Stimulated activated naive CD8-positive, alpha-beta T cell treated with anti-CD3 and anti-CD28 coated beads, Interleukin-15, Interleukin-2, amounts not matched to agents 100 ng/mL and 50 ng/mL, for 24 hours (primary cell): Measurements from ENCODE around the gene PCNX4.
"Not testable (repeated sequence)": the region's sequence is repeated elsewhere in the genome, so short reads cannot be mapped to it uniquely, and the experiment has no call there.

Experiments used
- H3K27ac Mint-ChIP-seq: one replicate; pipeline ENCODE4 v1.8.0; 2021; ENCODE audit warnings: mild to moderate bottlenecking, mixed read lengths
- H3K27me3 Mint-ChIP-seq: one replicate; pipeline ENCODE4 v1.8.0; 2021; ENCODE audit warnings: mixed read lengths
- H3K36me3 Mint-ChIP-seq: one replicate; pipeline ENCODE4 v1.8.0; 2021; ENCODE audit warnings: low read depth, mixed read lengths
- H3K4me1 Mint-ChIP-seq: one replicate; pipeline ENCODE4 v1.8.0; 2021; ENCODE audit warnings: low read depth, mixed read lengths
- H3K4me3 Mint-ChIP-seq: one replicate; pipeline ENCODE4 v1.8.0; 2021; ENCODE audit warnings: mild to moderate bottlenecking, mixed read lengths
- H3K9me3 Mint-ChIP-seq: one replicate; pipeline ENCODE4 v1.8.0; 2021; ENCODE audit warnings: mixed read lengths

Gene PCNX4

DNA sequence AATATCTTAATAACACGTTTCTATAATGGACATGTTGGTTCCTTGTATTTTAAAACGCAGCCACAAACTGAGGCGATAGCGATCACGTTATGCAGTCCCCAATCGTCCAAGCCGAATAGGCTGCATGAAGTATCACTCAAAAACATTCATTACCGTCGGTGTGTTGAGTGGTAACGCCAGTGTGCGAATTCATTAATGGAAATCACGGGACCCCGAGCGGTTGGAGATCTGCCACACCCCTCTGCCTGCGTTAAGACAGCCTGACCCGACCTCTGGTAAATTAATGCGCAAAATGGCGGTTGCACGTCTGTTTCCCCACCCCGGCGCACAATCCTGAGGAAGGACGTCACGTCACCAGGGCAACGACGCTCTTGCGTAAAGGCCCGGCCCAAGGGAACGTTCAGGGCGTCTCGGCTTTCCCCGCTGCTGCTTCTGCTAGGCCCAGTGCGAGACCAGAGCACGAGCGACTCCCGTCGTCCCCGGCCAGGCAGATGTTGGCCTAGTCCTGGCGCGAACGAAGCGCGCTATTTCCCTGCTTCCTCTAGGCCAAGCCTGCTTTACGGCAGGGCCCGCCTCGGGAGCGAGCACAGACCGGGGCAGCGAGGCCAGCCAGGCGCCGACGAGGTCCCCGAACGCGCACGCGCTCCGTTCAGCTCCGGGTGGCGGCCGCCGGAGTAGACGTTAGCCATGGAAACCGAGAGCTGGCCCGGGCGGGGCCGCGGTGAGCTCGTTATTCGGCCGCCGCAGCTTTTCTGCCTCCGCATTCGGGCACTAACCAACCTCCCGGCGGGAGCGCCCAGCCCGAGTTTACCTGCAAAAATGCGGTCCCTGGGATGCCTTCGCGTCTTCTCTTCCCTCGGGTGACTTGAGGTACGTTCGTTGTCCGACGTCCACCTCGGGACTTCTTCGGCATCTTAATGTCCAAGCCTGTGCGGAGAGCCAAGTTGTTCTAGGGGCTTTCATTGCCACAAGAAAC, at the start of gene PCNX4:
TSS of gene PCNX4 (plus strand) at position 374 of the 976 bp plus-strand sequence. CDS start 15,716 bp downstream, outside the sequence.
- peak within 1 kb of the TSS; percentile 95 for H3K27ac Mint-ChIP-seq
- H3K4me1 Mint-ChIP-seq: peaks cover 35% of the 10 kb centered on the region
- H3K27me3 Mint-ChIP-seq: no peaks in the 10 kb centered on the region
- H3K36me3 Mint-ChIP-seq: peaks cover 12% of the 10 kb centered on the region
- H3K4me3 Mint-ChIP-seq: peak within 1 kb of the TSS; percentile 96
- no peaks in the 10 kb centered on the region for H3K9me3 Mint-ChIP-seq

GRCh38 chr14:60047976-60048375, 43.7 kb upstream of the PCNX4 start:
- not testable (repeated sequence) for H3K36me3 Mint-ChIP-seq, H3K27ac Mint-ChIP-seq

DNA sequence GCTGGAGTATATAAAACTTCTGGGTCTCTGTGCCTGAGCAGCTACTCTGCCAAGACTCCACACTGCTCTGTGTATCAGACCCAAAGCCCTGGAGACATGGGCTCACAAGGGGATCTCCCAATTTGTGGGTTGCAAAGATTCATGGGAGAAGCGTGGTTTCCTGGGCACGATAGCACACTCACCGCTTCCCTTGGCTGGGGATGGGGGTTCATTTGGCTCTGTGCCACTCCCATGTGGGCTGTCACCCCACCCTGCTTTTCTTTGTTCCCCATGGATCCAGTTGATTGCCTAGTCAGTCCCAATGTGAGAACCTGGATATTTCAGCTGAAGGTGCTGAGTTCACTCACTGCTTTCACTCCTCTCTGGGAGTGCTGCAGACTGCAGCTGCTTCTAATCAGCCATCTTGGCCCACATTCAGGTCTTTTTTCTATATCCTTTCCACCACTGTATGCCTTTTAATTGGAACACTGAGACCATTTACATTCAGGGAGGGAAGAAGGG, 40.0 kb upstream of the PCNX4 start:
- Mint-ChIP-seq H3K27ac (peak overlapping the region; percentile 14), H3K4me3 (no peak overlapping the region), H3K4me1 (peaks cover 32% of the 10 kb centered on the region)

More at GRCh38 chr14:60047976-60048375, 43.7 kb upstream of the PCNX4 start:
- peaks cover 10% of the 10 kb centered on the region for H3K27me3 Mint-ChIP-seq
- peaks cover 32% of the 10 kb centered on the region for H3K4me1 Mint-ChIP-seq
- peaks cover 11% of the 10 kb centered on the region for H3K9me3 Mint-ChIP-seq
- not testable (repeated sequence) for H3K4me3 Mint-ChIP-seq

GRCh38 chr14:60058087-60058486, 33.6 kb upstream of the PCNX4 start:
- H3K9me3 Mint-ChIP-seq: no peaks in the 10 kb centered on the region
- peaks cover 9% of the 10 kb centered on the region for H3K27me3 Mint-ChIP-seq
- H3K4me1 Mint-ChIP-seq: no peaks in the 10 kb centered on the region
- H3K36me3 Mint-ChIP-seq: no peaks in the 10 kb centered on the region
- H3K4me3 Mint-ChIP-seq: no peak overlapping the region
- H3K27ac Mint-ChIP-seq: no peak overlapping the region

More for the DNA sequence above, 40.0 kb upstream of the PCNX4 start:
- H3K36me3 Mint-ChIP-seq: no peaks in the 10 kb centered on the region
- peaks cover 8% of the 10 kb centered on the region for H3K27me3 Mint-ChIP-seq
- H3K9me3 Mint-ChIP-seq: no peaks in the 10 kb centered on the region

- H3K4me3 Mint-ChIP-seq: no peak overlapping the region
- no peaks in the 10 kb centered on the region for H3K4me1 Mint-ChIP-seq
- no peaks in the 10 kb centered on the region for H3K36me3 Mint-ChIP-seq
- no peak overlapping the region for H3K27ac Mint-ChIP-seq
- no peaks in the 10 kb centered on the region for H3K9me3 Mint-ChIP-seq
- H3K27me3 Mint-ChIP-seq: peaks cover 6% of the 10 kb centered on the region
Measured at GRCh38 chr14:60061371-60061770, 30.4 kb upstream of the PCNX4 start.

DNA sequence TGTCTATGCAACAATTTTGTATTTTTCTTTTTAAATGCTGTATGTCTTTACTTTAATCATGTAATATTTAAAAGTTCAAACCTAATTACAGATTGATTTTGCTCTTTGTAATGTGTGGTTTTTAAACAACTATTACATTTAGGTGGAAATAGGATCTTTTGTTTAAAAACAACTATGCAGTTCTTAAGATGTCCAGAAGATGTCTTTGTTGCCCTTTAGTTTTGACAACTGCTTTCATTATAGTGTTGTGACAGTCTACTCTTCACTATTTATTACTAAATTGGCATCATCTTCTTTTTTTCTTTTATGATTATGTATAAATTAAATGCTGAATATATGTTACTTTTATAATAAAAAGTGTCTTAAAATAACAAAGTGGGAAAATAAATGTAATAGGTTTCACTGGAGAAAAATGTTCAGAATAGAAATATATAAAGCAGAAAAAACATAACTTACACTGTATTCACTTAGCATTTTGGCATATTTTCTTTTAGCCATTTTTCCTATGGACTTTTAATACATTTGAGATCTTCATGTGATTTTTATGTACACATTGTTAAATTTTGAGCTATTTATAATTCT, 27.1 kb upstream of the PCNX4 start:
- Mint-ChIP-seq H3K4me3 (no peak overlapping the region), H3K36me3 (no peaks in the 10 kb centered on the region), H3K27ac (no peak overlapping the region), H3K27me3 (peaks cover 6% of the 10 kb centered on the region), H3K9me3 (no peaks in the 10 kb centered on the region), H3K4me1 (no peaks in the 10 kb centered on the region)

GRCh38 chr14:60067882-60068281, 23.8 kb upstream of the PCNX4 start:
- Mint-ChIP-seq H3K36me3 (no peaks in the 10 kb centered on the region), H3K27me3 (no peaks in the 10 kb centered on the region), H3K27ac (no peak overlapping the region), H3K4me1 (no peaks in the 10 kb centered on the region), H3K4me3 (no peak overlapping the region), H3K9me3 (no peaks in the 10 kb centered on the region)

DNA sequence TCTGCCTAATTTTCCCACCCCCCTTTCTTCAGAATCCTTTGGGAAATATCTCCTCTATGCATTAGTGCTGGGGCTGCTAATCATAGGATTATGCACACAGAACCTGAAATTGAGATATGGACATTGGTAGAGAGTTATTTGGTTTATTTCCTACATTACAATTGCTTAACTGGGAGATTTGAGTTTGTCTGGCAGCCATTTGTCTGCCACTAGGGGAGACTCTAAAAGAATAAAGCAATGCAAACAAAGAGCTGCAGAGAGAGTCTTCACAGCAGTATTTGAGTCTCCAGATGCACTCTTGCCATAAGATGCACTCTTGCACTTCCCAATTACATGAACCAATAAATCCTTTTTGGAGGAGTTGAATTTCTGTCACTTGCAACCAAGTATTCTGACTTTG, 12.0 kb upstream of the PCNX4 start:
- Mint-ChIP-seq H3K9me3 (no peaks in the 10 kb centered on the region), H3K27me3 (peaks cover 10% of the 10 kb centered on the region), H3K4me3 (no peak overlapping the region), H3K36me3 (no peaks in the 10 kb centered on the region), H3K4me1 (no peaks in the 10 kb centered on the region), H3K27ac (no peak overlapping the region)

- Mint-ChIP-seq H3K4me3 (no peak overlapping the region), H3K4me1 (no peaks in the 10 kb centered on the region), H3K27ac (no peak overlapping the region), H3K27me3 (peaks cover 4% of the 10 kb centered on the region), H3K36me3 (no peaks in the 10 kb centered on the region), H3K9me3 (no peaks in the 10 kb centered on the region)
Measured at GRCh38 chr14:60085085-60085484, 6.6 kb upstream of the PCNX4 start.

DNA sequence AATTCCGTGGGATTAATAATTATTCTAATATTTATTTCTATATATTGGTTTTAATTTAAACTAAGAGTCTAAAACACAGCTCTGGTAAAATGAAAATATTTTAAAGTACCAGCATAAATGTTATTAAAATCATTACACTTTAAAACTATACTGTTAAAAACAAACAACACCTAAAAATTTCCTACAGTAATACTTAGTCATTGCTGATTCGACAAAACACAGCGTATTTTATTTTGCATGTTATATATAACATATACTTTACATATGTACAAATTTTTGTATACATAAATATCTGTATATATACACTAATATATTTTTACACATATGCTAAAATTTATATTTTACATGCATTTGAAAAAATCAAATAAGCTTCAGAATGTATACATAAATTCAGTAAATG, 6.0 kb upstream of the PCNX4 start:
- no peaks in the 10 kb centered on the region for H3K9me3 Mint-ChIP-seq
- H3K27me3 Mint-ChIP-seq: peaks cover 4% of the 10 kb centered on the region
- H3K36me3 Mint-ChIP-seq: no peaks in the 10 kb centered on the region
- H3K4me1 Mint-ChIP-seq: peaks cover 3% of the 10 kb centered on the region
- no peak overlapping the region for H3K4me3 Mint-ChIP-seq
- no peak overlapping the region for H3K27ac Mint-ChIP-seq

GRCh38 chr14:60087668-60088067, 4.1 kb upstream of the PCNX4 start:
- peaks cover 4% of the 10 kb centered on the region for H3K4me1 Mint-ChIP-seq
- H3K4me3 Mint-ChIP-seq: no peak overlapping the region
- peaks cover 4% of the 10 kb centered on the region for H3K27me3 Mint-ChIP-seq
- no peaks in the 10 kb centered on the region for H3K36me3 Mint-ChIP-seq
- no peaks in the 10 kb centered on the region for H3K9me3 Mint-ChIP-seq
- no peak overlapping the region for H3K27ac Mint-ChIP-seq

DNA sequence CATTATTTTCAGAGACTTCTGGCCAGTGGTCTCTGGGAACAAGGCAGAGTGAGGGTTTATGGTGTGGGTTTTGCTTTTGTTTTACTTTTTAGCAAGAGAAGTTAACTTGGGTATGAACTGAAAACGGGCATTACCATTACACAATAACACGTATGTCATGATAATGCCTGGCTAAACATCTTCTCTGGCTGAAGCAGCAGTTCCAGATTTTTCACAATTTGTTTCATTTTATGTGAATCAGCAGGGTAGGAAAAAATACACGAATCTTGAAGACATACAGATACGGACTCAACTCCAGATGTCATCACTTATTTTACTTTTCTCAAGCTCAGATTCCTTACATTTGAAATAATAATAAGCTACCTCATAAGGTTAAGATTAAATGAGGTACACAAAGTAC, 2.5 kb upstream of the PCNX4 start:
- H3K4me1 Mint-ChIP-seq: peaks cover 17% of the 10 kb centered on the region
- no peaks in the 10 kb centered on the region for H3K9me3 Mint-ChIP-seq
- H3K27me3 Mint-ChIP-seq: peaks cover 4% of the 10 kb centered on the region
- H3K27ac Mint-ChIP-seq: no peak overlapping the region
- no peak overlapping the region for H3K4me3 Mint-ChIP-seq
- H3K36me3 Mint-ChIP-seq: peaks cover 2% of the 10 kb centered on the region

GRCh38 chr14:60090864-60091519, 731 bp upstream of the PCNX4 start:
- Mint-ChIP-seq H3K36me3 (peaks cover 9% of the 10 kb centered on the region), H3K27ac (peak overlapping the region; percentile 95), H3K4me1 (peaks cover 34% of the 10 kb centered on the region), H3K9me3 (no peaks in the 10 kb centered on the region), H3K4me3 (peak overlapping the region; percentile 96), H3K27me3 (no peaks in the 10 kb centered on the region)

DNA sequence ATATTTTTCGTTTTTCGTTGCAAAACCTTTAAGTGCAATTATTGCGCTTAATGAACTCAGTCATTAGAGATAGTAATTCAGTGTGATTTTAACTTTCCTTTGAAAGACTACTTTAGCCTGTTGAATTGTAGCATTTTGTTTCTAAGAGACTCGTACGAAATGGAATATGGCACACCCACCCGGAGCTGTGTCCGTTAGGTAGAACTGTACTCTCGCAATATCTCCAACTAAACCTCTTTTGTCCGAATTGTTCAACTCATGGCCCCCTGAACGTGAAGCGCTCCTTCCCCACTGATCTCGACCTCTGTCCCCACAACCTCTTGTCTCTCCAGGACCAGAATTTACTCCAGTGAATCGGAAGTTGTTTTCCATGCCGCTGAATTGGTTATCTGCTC, 800 bp downstream of the PCNX4 start:
- peaks cover 35% of the 10 kb centered on the region for H3K4me1 Mint-ChIP-seq
- H3K4me3 Mint-ChIP-seq: peak overlapping the region; percentile 96
- H3K36me3 Mint-ChIP-seq: peaks cover 19% of the 10 kb centered on the region
- peak overlapping the region; percentile 95 for H3K27ac Mint-ChIP-seq
- no peaks in the 10 kb centered on the region for H3K27me3 Mint-ChIP-seq
- H3K9me3 Mint-ChIP-seq: no peaks in the 10 kb centered on the region

- Mint-ChIP-seq H3K27me3 (no peaks in the 10 kb centered on the region), H3K9me3 (no peaks in the 10 kb centered on the region), H3K4me1 (peaks cover 38% of the 10 kb centered on the region), H3K36me3 (peaks cover 24% of the 10 kb centered on the region), H3K27ac (peak overlapping the region; percentile 95), H3K4me3 (peak overlapping the region; percentile 96)
Measured at GRCh38 chr14:60093080-60093479, 1.4 kb downstream of the PCNX4 start.
